Measurements from ENCODE around the gene TTC32.

Gene TTC32

DNA sequence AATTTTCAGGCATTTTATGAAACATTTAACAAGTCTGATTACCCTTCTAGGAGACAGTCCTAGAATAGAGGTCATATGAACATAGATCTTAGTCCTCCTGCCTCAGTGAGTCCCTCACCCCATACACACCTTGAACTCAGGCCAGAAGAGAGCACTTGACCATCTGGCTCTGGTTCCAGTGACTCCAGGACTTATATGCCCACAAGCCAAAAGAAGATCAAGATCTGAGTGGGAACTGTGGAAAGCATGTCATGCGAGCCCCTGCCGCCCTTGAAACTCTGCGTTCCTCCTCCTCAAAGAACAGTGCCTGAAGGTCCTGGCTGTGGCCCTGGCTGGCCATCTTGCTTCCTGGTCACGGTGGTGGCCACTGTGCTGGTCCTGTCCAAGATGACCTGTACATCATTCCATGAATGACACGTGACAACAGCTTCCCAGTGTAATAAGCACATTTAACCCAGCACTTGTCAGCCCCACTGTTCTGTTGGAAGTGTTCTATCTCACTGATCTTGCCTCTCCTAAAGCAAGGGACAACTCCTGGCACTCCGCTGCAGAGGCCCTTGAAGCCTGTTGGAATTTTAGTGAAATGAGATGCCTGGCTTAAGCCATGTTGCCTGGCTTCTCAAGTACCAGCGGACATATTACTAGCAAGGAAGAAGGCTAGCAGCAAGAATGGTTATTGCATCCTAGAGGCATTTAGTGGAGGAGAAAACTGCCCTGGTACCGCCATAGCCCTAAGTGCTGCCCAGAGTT lies 17.6 kb downstream of the TTC32 start:
- H4K20me1 ChIP-seq (ENCODE audit: insufficient read depth, low read length), result no peaks in the 10 kb centered on the region
- H3K4me1 ChIP-seq (ENCODE audit: low read length), result 0 out of 2 replicates have a peak, but pooled peaks cover 3% of the 10 kb centered on the region
- no peak overlapping the region for H3K9ac ChIP-seq (ENCODE audit: low read length)
- H2AFZ ChIP-seq (ENCODE audit: low read length), result no peak overlapping the region
- DNase-seq, result no peak
- no peak for TF ChIP-seq EZH2phosphoT487 (IDR thresholded peaks at IDR 0.05; ENCODE audit: low read length)
- no peak for TF ChIP-seq CTCF (IDR thresholded peaks at IDR 0.05; ENCODE audit: low read length)
- no peak for TF ChIP-seq EZH2 (optimal IDR thresholded peaks at IDR 0.05; ENCODE audit: low read depth, low read length)
- H3K79me2 ChIP-seq (ENCODE audit: low read length), result no peaks in the 10 kb centered on the region
- no peaks in the 10 kb centered on the region for H3K36me3 ChIP-seq (replicated peaks; ENCODE audit: insufficient read depth, low read length)
- H3F3A ChIP-seq (ENCODE audit: insufficient read depth, low read length), result no peaks in the 10 kb centered on the region
- no peak overlapping the region for H3K27ac ChIP-seq (ENCODE audit: low read length)
- H3K9me3 ChIP-seq (replicated peaks; ENCODE audit: insufficient read depth, low read length), result no peaks in the 10 kb centered on the region
- no peaks in the 10 kb centered on the region for H3K9me2 ChIP-seq (replicated peaks; ENCODE audit: insufficient read depth, low read length)
- no peak overlapping the region for H3K4me2 ChIP-seq (ENCODE audit: low read depth, low read length)
- H3K27me3 ChIP-seq (replicated peaks; ENCODE audit: insufficient read depth, low read length), result no peaks in the 10 kb centered on the region
- H3K4me3 ChIP-seq (ENCODE audit: low read length), result no peak overlapping the region

- Histone ChIP-seq H3K79me2 (ENCODE audit: low read length) (no peaks in the 10 kb centered on the region), H3K36me3 (replicated peaks; ENCODE audit: insufficient read depth, low read length) (no peaks in the 10 kb centered on the region), H3K4me2 (ENCODE audit: low read depth, low read length) (no peak overlapping the region), H3K4me1 (ENCODE audit: low read length) (no peaks in the 10 kb centered on the region), H3K27me3 (replicated peaks; ENCODE audit: insufficient read depth, low read length) (no peaks in the 10 kb centered on the region), H3K9me2 (replicated peaks; ENCODE audit: insufficient read depth, low read length) (no peaks in the 10 kb centered on the region), H4K20me1 (ENCODE audit: insufficient read depth, low read length) (no peaks in the 10 kb centered on the region), H3K27ac (ENCODE audit: low read length) (no peak overlapping the region), H3K4me3 (ENCODE audit: low read length) (no peak overlapping the region), H3K9ac (ENCODE audit: low read length) (no peak overlapping the region), H3K9me3 (replicated peaks; ENCODE audit: insufficient read depth, low read length) (no peaks in the 10 kb centered on the region), H2AFZ (ENCODE audit: low read length) (no peak overlapping the region), H3F3A (ENCODE audit: insufficient read depth, low read length) (no peaks in the 10 kb centered on the region)
- TF ChIP-seq EZH2phosphoT487 (IDR thresholded peaks at IDR 0.05; ENCODE audit: low read length) (no peak), EZH2 (optimal IDR thresholded peaks at IDR 0.05; ENCODE audit: low read depth, low read length) (no peak), CTCF (IDR thresholded peaks at IDR 0.05; ENCODE audit: low read length) (no peak)
- DNase-seq, result no peak
These were observed 18.3 kb downstream of the TTC32 start for GRCh38 chr2:19883486-19883885.

DNA sequence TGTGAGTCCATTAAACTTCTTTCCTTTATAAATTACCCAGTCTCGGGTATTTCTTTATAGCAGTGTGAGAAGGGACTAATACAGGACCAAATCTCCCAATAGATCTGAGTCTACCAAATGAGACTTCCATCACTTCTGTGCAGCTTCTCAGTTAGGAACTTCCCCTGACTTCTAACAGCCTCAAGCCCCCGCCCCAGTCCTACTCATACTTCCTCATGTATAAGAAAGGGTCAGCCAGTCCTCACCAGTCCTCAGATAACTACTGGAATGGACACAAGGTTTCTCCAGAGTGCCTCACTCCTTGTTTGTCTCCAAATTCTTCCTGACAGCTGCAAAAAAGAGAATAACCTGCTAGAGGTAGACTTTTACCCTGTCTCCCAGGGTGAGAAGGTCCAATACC lies 19.5 kb downstream of the TTC32 start:
- no peaks in the 10 kb centered on the region for H3F3A ChIP-seq (ENCODE audit: insufficient read depth, low read length)
- H3K9me3 ChIP-seq (replicated peaks; ENCODE audit: insufficient read depth, low read length), result no peaks in the 10 kb centered on the region
- no peak overlapping the region for H3K27ac ChIP-seq (ENCODE audit: low read length)
- H3K9me2 ChIP-seq (replicated peaks; ENCODE audit: insufficient read depth, low read length), result no peaks in the 10 kb centered on the region
- DNase-seq, result no peak
- no peaks in the 10 kb centered on the region for H4K20me1 ChIP-seq (ENCODE audit: insufficient read depth, low read length)
- no peaks in the 10 kb centered on the region for H3K27me3 ChIP-seq (replicated peaks; ENCODE audit: insufficient read depth, low read length)
- no peak overlapping the region for H2AFZ ChIP-seq (ENCODE audit: low read length)
- no peaks in the 10 kb centered on the region for H3K36me3 ChIP-seq (replicated peaks; ENCODE audit: insufficient read depth, low read length)
- TF ChIP-seq EZH2 (optimal IDR thresholded peaks at IDR 0.05; ENCODE audit: low read depth, low read length) (no peak), EZH2phosphoT487 (IDR thresholded peaks at IDR 0.05; ENCODE audit: low read length) (no peak), CTCF (IDR thresholded peaks at IDR 0.05; ENCODE audit: low read length) (no peak)
- H3K79me2 ChIP-seq (ENCODE audit: low read length), result no peaks in the 10 kb centered on the region
- H3K4me3 ChIP-seq (ENCODE audit: low read length), result no peak overlapping the region
- no peak overlapping the region for H3K4me2 ChIP-seq (ENCODE audit: low read depth, low read length)
- no peaks in the 10 kb centered on the region for H3K4me1 ChIP-seq (ENCODE audit: low read length)
- H3K9ac ChIP-seq (ENCODE audit: low read length), result no peak overlapping the region
